SHP77 treated with DMSO at 0.1 percent for 48 hours (cell line): ENCODE results near the gene COL9A2.

Experiments used
- DNase-seq: peaks from one replicate; lab custom pipeline; 2025; lab: John Stamatoyannopoulos, UW

COL9A2 gene

GRCh38 chr1:40318476-40318875 is 1.4 kb upstream of the COL9A2 start:
- DNase-seq, result no peak

DNA sequence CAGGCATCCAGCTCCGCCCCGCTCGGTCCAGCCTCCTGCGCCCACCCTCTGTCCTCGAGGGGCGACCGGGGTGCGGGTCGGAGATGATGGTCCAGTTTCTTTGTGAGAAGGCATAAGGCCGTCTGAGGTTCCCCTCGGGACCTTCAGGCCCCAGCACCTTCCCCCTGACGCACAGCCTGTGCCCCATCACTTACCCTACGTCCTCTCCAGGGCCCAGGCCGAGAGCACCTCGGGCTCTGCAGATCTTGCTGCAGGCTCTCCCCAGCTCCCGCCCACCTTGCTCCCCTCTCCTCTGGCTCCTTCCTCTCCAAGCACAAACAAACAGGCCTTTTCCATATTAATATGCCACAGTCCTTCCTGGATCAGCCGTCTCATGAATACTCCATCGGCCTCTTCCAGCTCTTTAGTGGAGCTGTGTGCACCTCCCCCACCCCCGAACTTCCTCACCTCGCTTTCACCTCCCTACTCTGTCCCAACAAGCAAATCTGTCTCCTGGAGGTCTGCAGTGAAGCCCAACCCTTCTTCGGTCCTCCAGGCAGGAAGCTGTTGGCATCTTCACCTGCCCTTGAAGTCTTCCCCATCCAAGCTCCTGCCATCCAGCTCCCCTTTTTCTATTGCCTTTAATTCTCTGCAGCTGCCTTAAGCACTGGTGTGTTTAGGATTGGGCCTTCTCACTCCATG is 448 bp upstream of the COL9A2 start:
- DNase-seq, result no peak

DNA sequence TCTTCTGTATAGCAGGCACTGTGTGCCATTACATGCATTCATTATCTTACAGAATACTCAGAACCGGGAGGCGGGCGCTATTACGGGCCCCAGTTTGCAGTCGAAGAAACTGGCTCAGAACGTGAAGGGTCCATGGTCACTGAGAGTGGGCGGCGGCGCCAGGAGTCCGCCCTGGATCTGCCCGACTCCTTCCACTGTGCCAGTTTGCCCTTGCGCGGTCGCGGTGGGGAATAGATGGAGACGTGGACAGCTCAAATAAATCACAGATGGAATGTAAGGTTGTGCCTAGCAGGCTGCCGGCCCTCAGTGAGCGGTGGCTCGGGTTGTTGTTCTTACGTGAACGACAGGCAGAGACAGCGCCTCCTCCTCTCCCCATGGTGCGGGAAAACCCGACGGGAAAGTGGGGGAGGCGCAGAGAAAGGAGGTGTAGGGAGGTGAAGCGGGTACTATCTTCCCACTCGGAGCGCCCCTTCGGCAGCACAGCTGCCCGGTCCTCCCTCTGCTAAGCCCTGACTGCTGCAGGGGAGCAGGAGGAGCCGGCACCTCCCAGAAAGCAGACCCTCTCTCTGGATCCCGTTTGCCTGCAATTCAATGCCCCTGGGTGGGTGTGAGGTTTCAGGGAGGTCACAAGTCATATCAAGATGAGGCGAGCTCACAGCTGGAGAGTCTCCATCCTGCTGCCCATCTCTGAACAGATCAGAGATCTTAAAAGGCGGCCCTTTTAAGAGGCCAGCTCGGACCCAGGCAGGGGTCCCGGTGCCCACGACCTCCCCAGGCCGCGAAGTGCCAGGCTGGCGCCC is 1.1 kb downstream of the COL9A2 start:
- DNase-seq, result no peak

- peak; percentile 61 for DNase-seq
These were observed 1.8 kb downstream of the COL9A2 start for GRCh38 chr1:40315239-40315794.

GRCh38 chr1:40314721-40315238 is 2.3 kb downstream of the COL9A2 start:
- DNase-seq, result no peak

DNA sequence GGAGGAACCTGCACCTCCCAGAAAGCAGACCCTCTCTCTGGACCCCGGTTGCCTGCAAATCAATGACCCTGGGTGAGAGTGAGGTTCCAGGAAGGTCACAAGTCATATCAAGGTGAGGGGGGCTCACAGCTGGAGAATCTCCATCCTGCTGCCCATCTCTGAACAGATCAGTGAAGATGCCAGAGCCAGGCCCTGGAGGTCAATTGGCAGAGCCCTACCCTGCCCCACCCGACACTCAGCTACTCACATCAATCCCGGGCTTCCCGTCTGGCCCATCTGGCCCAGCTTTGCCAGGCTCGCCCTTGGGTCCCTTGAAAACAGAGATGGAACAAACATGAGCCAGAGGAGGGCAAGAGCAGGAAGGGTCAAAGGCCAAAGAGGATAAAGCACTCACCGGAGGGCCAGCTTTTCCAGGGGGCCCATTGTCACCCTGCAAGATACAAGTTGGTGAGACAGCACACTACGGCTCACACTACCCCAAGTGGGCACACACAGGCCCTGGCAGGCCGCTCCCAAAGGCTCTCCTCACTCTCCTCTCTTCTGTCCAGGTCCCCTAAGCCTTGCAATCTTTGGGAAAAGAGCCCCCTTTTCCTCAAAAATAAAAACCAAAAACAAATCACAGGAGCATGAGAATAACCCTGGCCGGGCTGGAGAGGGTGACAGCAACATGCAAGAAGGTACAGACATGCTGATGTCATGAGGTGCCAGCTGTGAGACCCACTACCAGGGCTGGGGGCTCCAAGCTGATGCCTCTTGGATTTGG is 2.9 kb downstream of the COL9A2 start:
- no peak for DNase-seq

GRCh38 chr1:40313329-40313957 is 3.6 kb downstream of the COL9A2 start:
- DNase-seq, result no peak

DNA sequence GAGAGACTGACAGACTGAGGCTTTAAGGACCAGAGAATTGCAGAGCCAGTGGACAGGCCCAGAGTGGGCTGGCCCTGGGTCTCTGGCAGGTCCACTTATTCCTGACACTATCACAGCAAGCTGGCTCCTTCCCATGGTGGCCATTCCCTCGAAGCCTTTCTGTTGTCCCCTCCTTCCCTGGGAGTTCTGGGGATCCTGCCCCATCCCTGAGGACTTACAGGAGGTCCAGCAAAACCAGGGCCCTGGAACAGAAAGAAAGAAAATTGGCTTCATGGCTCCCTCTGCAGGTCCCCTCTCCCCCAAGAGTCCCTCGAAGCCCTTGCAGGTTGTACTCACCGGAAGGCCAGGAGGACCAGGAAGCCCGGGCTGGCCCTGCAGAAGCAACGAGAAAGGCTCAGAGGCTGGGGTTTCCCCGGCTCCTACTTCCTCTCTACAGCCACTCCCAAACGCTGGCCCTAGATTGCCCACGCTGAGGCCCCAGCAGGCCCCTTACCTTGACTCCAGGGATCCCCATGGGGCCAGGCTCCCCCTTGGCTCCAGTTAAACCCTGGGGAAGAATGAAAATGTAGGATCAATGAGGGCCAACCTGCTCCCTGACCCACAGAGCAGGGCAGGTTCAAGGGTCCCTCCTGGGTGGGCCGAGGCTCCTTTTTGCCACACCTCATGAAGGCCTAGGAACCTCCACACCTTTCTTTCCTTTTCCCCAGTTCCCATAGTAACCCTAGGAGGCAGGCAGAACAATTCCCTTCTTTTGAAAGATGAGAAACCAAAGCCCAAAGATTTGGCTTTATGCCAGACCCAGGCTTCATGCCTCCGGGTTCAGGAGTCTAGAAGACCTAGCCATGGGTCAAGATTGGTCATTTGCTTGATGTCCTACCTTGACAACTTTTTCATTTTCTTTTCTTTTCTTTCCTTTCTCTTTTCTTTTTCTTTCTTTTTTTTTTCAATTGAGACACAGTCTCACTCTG is 4.6 kb downstream of the COL9A2 start:
- DNase-seq, result no peak

GRCh38 chr1:40311692-40312091 is 5.4 kb downstream of the COL9A2 start:
- DNase-seq, result no peak

GRCh38 chr1:40310983-40311642 is 6.0 kb downstream of the COL9A2 start:
- DNase-seq, result no peak

DNA sequence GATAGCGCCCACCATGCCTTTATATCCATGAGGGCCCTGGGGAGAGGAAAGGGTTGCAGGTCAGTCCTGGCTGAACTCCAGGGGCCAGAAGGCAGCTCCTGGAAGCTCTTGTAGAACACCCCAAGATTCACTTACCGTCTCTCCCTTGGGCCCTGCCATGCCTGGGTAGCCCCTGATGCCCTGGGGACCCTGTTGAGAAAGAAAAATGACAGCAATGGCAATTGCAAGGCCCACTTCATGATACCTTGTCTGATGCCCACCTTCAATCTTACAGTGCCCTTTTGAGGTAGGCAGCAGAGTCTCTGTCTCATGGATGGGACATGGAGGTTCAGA is 7.0 kb downstream of the COL9A2 start:
- no peak for DNase-seq

GRCh38 chr1:40309374-40310128 is 7.5 kb downstream of the COL9A2 start:
- no peak for DNase-seq

DNA sequence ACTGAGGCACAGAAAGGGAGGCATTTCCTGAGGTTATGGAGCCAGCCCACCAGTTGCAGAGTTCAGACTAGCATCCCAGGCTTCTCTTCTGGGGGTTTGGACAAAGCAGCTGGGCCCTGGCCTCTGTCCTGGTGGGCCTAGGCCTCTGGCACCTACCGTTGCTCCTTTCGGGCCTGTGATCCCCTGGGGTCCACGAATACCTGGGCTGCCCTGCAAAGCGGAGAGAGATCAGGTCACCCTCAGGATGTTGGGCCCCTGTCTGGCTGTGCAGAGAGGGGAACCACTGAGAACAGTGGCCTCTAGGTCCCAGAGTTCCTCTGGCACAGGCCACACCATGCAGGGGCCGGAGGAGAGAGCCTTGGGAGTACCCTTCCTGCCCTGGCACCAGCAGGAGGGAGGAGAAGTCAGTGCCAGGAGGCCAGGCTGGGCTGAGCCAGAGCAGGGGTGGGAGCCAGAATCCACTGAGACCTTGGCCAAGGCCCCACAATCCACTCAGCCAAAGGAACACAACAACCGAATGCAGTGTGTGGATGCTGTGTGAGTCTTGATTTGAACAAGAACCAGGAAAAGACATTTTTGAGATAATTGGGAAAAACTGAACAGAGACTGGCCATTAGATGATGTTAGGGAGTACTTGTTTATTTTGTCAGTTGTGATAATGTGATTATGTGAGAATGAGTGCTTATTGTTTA is 8.9 kb downstream of the COL9A2 start:
- DNase-seq, result no peak

DNA sequence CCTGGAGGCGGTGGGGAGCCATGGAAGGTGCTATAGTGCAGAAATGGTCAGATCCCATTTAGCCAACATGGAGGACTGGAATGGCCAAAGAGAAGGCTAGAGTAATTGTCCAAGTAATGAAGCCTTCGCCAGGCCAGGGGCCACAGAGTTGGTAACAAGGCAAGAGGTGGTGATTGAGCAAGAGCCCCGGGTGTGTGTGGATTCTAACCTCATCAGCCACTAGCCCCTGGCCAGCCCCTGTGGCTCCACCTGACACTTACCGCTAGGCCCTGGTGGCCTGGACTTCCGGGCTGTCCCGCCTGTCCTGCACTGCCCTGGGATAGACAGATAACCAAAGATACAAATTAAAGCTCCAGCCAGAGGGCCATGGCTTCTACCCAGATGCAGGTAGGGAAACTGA is 9.9 kb downstream of the COL9A2 start:
- no peak for DNase-seq

DNA sequence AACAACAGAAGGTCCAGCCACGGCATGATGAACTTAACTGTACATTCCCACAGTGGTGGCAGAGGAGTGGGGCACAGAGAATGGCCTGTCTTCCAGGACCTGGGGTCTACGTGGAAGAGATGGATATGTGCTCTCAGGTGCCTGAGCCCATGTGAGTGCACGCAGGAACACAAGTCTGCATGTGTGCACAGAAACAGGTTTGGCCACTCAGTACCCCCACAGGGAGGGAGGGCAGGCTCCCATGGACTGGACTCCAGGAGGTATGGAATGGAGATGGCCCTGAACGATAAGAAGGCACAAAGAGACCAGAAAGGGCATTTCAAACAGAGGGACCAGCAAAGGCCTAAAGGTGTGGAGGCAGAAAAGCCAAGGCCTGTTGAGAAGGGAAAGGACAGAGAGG is 10.8 kb downstream of the COL9A2 start:
- no peak for DNase-seq

DNA sequence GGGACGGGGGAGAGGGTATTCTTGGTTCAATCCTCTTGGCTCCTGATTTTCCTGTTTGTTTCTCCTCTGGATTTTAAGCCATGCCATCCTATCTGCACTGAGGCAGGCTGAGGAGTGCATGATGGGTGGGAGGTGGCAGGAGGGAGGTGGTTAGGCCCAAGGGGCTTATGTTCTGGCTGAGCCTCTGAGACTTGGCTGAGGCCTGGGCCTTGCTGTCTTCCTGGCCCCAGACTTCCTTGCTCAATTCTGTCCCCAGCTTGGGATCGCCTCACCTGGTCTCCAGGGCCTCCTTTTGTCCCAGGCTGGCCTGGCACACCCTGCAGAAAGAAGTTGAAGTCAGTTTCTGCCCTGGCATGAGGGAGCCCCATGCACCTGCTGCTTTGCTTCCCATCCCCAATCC is 11.2 kb downstream of the COL9A2 start:
- DNase-seq, result no peak

- DNase-seq, result no peak
These were observed 11.6 kb downstream of the COL9A2 start for GRCh38 chr1:40305451-40305850.

- DNase-seq, result no peak
These were observed 13.3 kb downstream of the COL9A2 start for GRCh38 chr1:40303790-40304189.
